AG09309 (cell line): ENCODE measurements around the gene TP73.

Experiments used
- DNase-seq: peaks from one replicate; pipeline ENCODE4 v3.0.0-alpha.2; 2010; ENCODE audit warnings: low read depth
- H3K4me3 ChIP-seq: 2 replicates; pipeline ENCODE4 v1.5.1; 2011; ENCODE audit warnings: mild to moderate bottlenecking, low read depth, low read length, moderate library complexity; ENCODE audit not compliant: control insufficient read depth
- TF ChIP-seq, protein P1 (sequence below): IDR thresholded peaks from 2 replicates; pipeline ENCODE4 v1.5.1; 2011; ENCODE audit warnings: mild to moderate bottlenecking, low read depth, low read length, inconsistent platforms; ENCODE audit not compliant: insufficient read depth, control insufficient read depth; ENCODE audit errors: missing control alignments

The TP73 gene

DNA sequence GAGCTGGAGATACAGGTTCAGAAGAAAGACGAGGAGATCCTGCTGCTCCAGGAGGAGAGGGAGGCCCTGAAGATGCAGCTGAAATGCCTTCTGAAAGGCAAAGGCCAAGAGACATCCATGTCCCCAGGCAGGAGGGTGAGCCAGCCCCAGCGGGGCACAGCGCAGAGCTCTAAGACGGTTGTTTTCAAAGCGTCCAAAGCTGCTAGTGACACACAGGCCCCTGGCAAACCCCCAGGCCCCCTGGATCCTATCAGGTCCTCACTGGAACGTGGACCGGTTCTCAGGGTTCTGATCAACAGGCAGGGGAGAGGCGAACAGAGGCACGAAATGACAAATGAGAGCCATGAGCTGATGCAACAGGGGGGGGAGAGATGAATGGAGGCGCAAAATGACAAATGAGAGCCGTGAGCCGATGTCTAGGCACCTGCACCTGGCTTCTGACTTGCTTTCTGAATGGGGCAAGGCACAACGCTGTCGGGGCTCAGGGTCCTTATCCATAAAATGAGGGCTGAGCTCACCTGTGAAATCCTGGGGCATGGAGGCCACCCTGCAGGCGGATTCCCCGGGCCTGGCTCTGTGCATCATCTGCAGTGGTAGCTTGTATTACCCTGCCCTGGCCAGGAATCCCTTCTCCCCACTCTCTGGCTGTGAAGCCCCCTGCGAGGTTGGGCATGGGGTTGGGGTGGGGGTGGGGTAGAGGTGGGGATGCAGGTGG lies 109.1 kb downstream of the TP73 start:
- TF ChIP-seq, protein P1, sequence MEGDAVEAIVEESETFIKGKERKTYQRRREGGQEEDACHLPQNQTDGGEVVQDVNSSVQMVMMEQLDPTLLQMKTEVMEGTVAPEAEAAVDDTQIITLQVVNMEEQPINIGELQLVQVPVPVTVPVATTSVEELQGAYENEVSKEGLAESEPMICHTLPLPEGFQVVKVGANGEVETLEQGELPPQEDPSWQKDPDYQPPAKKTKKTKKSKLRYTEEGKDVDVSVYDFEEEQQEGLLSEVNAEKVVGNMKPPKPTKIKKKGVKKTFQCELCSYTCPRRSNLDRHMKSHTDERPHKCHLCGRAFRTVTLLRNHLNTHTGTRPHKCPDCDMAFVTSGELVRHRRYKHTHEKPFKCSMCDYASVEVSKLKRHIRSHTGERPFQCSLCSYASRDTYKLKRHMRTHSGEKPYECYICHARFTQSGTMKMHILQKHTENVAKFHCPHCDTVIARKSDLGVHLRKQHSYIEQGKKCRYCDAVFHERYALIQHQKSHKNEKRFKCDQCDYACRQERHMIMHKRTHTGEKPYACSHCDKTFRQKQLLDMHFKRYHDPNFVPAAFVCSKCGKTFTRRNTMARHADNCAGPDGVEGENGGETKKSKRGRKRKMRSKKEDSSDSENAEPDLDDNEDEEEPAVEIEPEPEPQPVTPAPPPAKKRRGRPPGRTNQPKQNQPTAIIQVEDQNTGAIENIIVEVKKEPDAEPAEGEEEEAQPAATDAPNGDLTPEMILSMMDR: no peak
- DNase-seq: no peak
- H3K4me3 ChIP-seq: no peak overlapping the region

DNA sequence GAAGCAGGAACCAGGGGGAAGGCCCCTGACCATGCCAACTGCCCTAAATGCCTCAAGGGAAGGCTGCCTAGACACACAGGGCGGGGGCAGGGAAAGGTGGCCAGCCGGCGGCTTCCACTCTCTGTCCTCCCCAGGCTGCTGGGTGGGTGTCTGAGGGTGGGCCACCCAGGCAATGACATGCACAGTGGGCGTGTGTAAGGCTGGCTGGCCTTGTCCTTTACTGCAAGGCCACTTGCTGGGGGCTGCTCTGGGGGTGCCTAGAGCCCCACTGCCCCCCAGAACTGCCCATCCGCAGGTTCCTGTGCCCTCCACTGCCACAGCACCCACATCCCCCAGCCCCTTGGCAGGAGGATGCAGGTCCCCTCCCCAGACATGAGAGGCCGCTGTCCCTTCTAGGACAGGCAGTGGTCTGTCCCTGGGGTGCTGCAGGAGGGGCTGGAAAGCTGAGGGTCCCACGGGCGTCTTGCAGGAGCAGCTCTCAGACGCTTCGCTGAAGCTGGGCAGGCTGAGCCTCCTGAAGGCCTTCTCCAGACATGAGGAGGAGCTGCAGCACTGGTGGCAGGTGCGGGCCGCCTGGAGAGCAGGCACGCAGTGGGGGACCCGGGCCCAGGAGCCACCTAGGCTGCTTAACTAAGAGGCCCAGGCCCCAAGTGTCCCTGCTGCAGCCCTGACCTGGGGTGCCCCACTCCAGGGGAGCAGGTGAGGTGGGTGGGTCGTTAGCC lies 110.0 kb downstream of the TP73 start:
- DNase-seq: no peak
- H3K4me3 ChIP-seq: no peak overlapping the region
- TF ChIP-seq, protein P1: no peak

DNA sequence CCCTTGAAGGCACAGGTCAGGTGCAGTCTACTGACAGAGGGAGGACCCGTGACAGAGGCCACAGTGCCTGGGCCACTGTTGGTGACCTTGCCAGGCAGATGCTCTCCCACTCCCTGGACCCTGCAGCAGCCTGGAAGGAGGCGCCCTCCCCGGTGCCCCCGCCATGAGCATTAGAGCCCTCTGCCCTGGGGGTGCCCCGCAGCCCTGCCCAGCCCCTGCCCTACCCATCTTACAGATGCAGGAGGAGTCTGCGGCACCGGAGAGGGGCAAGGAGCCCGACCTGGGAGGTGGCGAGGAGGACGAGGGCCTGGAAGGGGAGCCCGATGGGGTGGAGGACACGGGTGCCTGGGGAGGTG lies 110.5 kb downstream of the TP73 start:
- DNase-seq: no peak
- TF ChIP-seq, protein P1: no peak
- H3K4me3 ChIP-seq: no peak overlapping the region

GRCh38 chr1:3763351-3764125 lies 111.2 kb downstream of the TP73 start:
- no peak for DNase-seq
- no peak overlapping the region for H3K4me3 ChIP-seq
- TF ChIP-seq, protein P1: no peak

- H3K4me3 ChIP-seq: no peak overlapping the region
- TF ChIP-seq, protein P1: no peak
- no peak for DNase-seq
Observed at GRCh38 chr1:3767328-3767925, 115.1 kb downstream of the TP73 start.

GRCh38 chr1:3768811-3769390 lies 116.6 kb downstream of the TP73 start:
- TF ChIP-seq, protein P1: no peak
- no peak overlapping the region for H3K4me3 ChIP-seq
- no peak for DNase-seq
